IMR-90 (cell line): Measurements from ENCODE around the gene CDK15. TPM values are rescaled to one million over a fixed set of nuclear protein-coding genes. Genes with fewer than 3 reads are reported as not detected.

Experiments
- ATAC-seq: fragments of 200-7000 bp; cut with Tn5 transposase; 2 replicates; pipeline ENCODE4 v1.9.1; 2020; ENCODE audit warnings: low read depth, mild to moderate bottlenecking, moderate library complexity
- BruUV-seq: library from RNA; stranded (reverse); fragments of 400-500 nt; replicated peaks from 2 replicates; lab custom pipeline; 2021; lab: Mats Ljungman, UMichigan
- CTCF ChIA-PET: fragments of 300-600 bp; formaldehyde crosslinking; extraction: SDS; loops from one replicate; lab custom pipeline; 2021; ENCODE audit warnings: antibody characterized with exemption; lab: Yijun Ruan, JAX
- POLR2A ChIA-PET: fragments of 300-600 bp; sonication (Branson Sonifier 250); formaldehyde crosslinking; loops from one replicate; lab custom pipeline; 2022; ENCODE audit warnings: antibody characterized with exemption; ENCODE audit not compliant: unreplicated experiment; lab: Charles Lee
- DNase-seq: peaks from one replicate; pipeline ENCODE4 v3.0.0; 2013
- H2AFZ ChIP-seq: replicated peaks from 2 replicates; pipeline ENCODE3; 2013; ENCODE audit warnings: low read length, mild to moderate bottlenecking; ENCODE audit not compliant: poor library complexity
- H2AK5ac ChIP-seq: 2 replicates; pipeline ENCODE4 v1.6.1; 2013; ENCODE audit warnings: low read depth, low read length, inconsistent platforms
- H2AK9ac ChIP-seq: replicated peaks from 2 replicates; pipeline ENCODE3; 2013; ENCODE audit warnings: mild to moderate bottlenecking, low read depth, low read length, moderate library complexity; ENCODE audit not compliant: poor library complexity
- H2BK120ac ChIP-seq: 2 replicates; pipeline ENCODE4 v1.6.1; 2013; ENCODE audit warnings: low read depth, low read length, inconsistent platforms
- H2BK15ac ChIP-seq: 3 replicates; pipeline ENCODE4 v1.6.1; 2013; ENCODE audit warnings: low read depth, low read length, inconsistent platforms
- H2BK20ac ChIP-seq: 2 replicates; pipeline ENCODE4 v1.6.1; 2013; ENCODE audit warnings: low read depth, mild to moderate bottlenecking, inconsistent platforms, low read length, moderate library complexity
- H2BK5ac ChIP-seq: 2 replicates; pipeline ENCODE4 v1.6.1; 2013; ENCODE audit warnings: mild to moderate bottlenecking, low read depth, low read length, inconsistent platforms; ENCODE audit not compliant: poor library complexity, severe bottlenecking
- H3K14ac ChIP-seq: replicated peaks from 2 replicates; pipeline ENCODE4 v1.6.1; 2013; ENCODE audit warnings: low read depth, low read length, inconsistent platforms
- H3K18ac ChIP-seq: 2 replicates; pipeline ENCODE4 v1.6.1; 2013; ENCODE audit warnings: low read depth, low read length, control low read depth
- H3K23ac ChIP-seq: 2 replicates; pipeline ENCODE4 v1.6.1; 2013; ENCODE audit warnings: low read depth, low read length, inconsistent platforms
- H3K27ac ChIP-seq: 2 replicates; pipeline ENCODE4 v1.5.1; 2013; ENCODE audit warnings: mild to moderate bottlenecking, control low read depth, low read length; ENCODE audit not compliant: insufficient read depth
- H3K27me3 ChIP-seq: 2 replicates; pipeline ENCODE4 v1.6.1; 2013; ENCODE audit warnings: low read length; ENCODE audit not compliant: control insufficient read depth, insufficient read depth
- H3K36me3 ChIP-seq: 2 replicates; pipeline ENCODE4 v1.6.1; 2013; ENCODE audit warnings: low read length, mixed read lengths; ENCODE audit not compliant: control insufficient read depth, insufficient read depth
- H3K4ac ChIP-seq: 2 replicates; pipeline ENCODE4 v1.6.1; 2013; ENCODE audit warnings: low read depth, low read length, inconsistent platforms
- H3K4me1 ChIP-seq: 2 replicates; pipeline ENCODE4 v1.6.1; 2013; ENCODE audit warnings: low read length, mixed read lengths; ENCODE audit not compliant: control insufficient read depth, insufficient read depth
- H3K4me2 ChIP-seq: 2 replicates; pipeline ENCODE4 v1.6.1; 2013; ENCODE audit warnings: low read depth, mild to moderate bottlenecking, control low read depth, low read length, moderate library complexity
- H3K4me3 ChIP-seq: 2 replicates; pipeline ENCODE4 v1.5.1; 2013; ENCODE audit warnings: low read depth, mild to moderate bottlenecking, control low read depth, low read length, moderate library complexity; ENCODE audit not compliant: insufficient read depth
- H3K56ac ChIP-seq: 2 replicates; pipeline ENCODE4 v1.6.1; 2013; ENCODE audit warnings: low read length, inconsistent platforms; ENCODE audit not compliant: insufficient read depth; ENCODE audit errors: extremely low read depth
- H3K79me1 ChIP-seq, 2 experiments: 2 replicates each; pipeline ENCODE4 v1.6.1; 2013; ENCODE audit warnings: low read length in 2 of 2, inconsistent platforms in 1 of 2, low read depth in 1 of 2
- H3K9ac ChIP-seq: 2 replicates; pipeline ENCODE4 v1.6.1; 2013; ENCODE audit warnings: low read depth, low read length, control low read depth
- H3K9me1 ChIP-seq: 2 replicates; pipeline ENCODE4 v1.6.1; 2013; ENCODE audit warnings: low read length, inconsistent platforms; ENCODE audit not compliant: insufficient read depth
- H3K9me3 ChIP-seq: 2 replicates; pipeline ENCODE4 v1.6.1; 2013; ENCODE audit warnings: low read length; ENCODE audit not compliant: control insufficient read depth, insufficient read depth
- H4K20me1 ChIP-seq: 2 replicates; pipeline ENCODE4 v1.6.1; 2013; ENCODE audit warnings: low read length, inconsistent platforms; ENCODE audit not compliant: insufficient read depth
- H4K5ac ChIP-seq: 2 replicates; pipeline ENCODE4 v1.6.1; 2013; ENCODE audit warnings: mild to moderate bottlenecking, low read depth, low read length, control low read depth
- H4K8ac ChIP-seq, 2 experiments: 2 replicates each; pipeline ENCODE4 v1.6.1; 2013; ENCODE audit warnings: low read depth in 2 of 2, low read length in 2 of 2, control low read depth in 1 of 2, inconsistent platforms in 1 of 2
- H4K91ac ChIP-seq: 2 replicates; pipeline ENCODE4 v1.6.1; 2013; ENCODE audit warnings: low read depth, low read length, inconsistent platforms; ENCODE audit not compliant: insufficient read depth
- BHLHE40 ChIP-seq: fragments of 150-350 bp; IDR thresholded peaks from 2 replicates; pipeline ENCODE4 v1.6.1; 2016; ENCODE audit warnings: mild to moderate bottlenecking, low read depth, low read length
- CEBPB ChIP-seq: IDR thresholded peaks from 2 replicates; pipeline ENCODE4 v1.6.1; 2012; ENCODE audit warnings: low read depth, low read length, improper control_type of control experiment
- CHD1 ChIP-seq: IDR thresholded peaks from 2 replicates; pipeline ENCODE4 v1.6.1; 2012; ENCODE audit warnings: low read depth, low read length, improper control_type of control experiment
- CTCF ChIP-seq: conservative IDR thresholded peaks from 2 replicates; pipeline ENCODE4 v1.5.1; 2012; ENCODE audit warnings: mild to moderate bottlenecking, low read depth, low read length, improper control_type of control experiment
- ELK1 ChIP-seq: fragments of 150-350 bp; IDR thresholded peaks from 2 replicates; pipeline ENCODE4 v1.6.1; 2016; ENCODE audit warnings: low read depth, mild to moderate bottlenecking, low read length, moderate library complexity, borderline replicate concordance
- FOS ChIP-seq: fragments of 150-350 bp; IDR thresholded peaks from 2 replicates; pipeline ENCODE4 v1.6.1; 2016; ENCODE audit warnings: low read depth, low read length
- MAFK ChIP-seq: IDR thresholded peaks from 2 replicates; pipeline ENCODE4 v1.6.1; 2012; ENCODE audit warnings: low read depth, low read length, improper control_type of control experiment
- MAZ ChIP-seq: IDR thresholded peaks from 2 replicates; pipeline ENCODE4 v1.6.1; 2012; ENCODE audit warnings: low read depth, mild to moderate bottlenecking, low read length, improper control_type of control experiment, moderate library complexity, borderline replicate concordance
- MXI1 ChIP-seq: IDR thresholded peaks from 2 replicates; pipeline ENCODE4 v1.6.1; 2012; ENCODE audit warnings: low read depth, mild to moderate bottlenecking, low read length, moderate library complexity, borderline replicate concordance
- NFE2L2 ChIP-seq: fragments of 150-350 bp; IDR thresholded peaks from 2 replicates; pipeline ENCODE4 v1.6.1; 2016; ENCODE audit warnings: low read depth, mild to moderate bottlenecking, low read length
- POLR2A ChIP-seq: IDR thresholded peaks from 2 replicates; pipeline ENCODE4 v1.6.1; 2012; ENCODE audit warnings: mild to moderate bottlenecking, low read depth, low read length
- RAD21 ChIP-seq: IDR thresholded peaks from 2 replicates; pipeline ENCODE4 v1.6.1; 2012; ENCODE audit warnings: low read length, improper control_type of control experiment
- RCOR1 ChIP-seq: IDR thresholded peaks from 2 replicates; pipeline ENCODE4 v1.6.1; 2012; ENCODE audit warnings: mild to moderate bottlenecking, low read length, improper control_type of control experiment; ENCODE audit not compliant: insufficient replicate concordance
- RFX5 ChIP-seq: IDR thresholded peaks from 2 replicates; pipeline ENCODE4 v1.8.0; 2012; ENCODE audit warnings: low read depth, mild to moderate bottlenecking, low read length, moderate library complexity
- SMC3 ChIP-seq: fragments of 150-350 bp; IDR thresholded peaks from 2 replicates; pipeline ENCODE4 v1.6.1; 2016; ENCODE audit warnings: low read depth, mild to moderate bottlenecking, antibody characterized with exemption, low read length, moderate library complexity
- USF2 ChIP-seq: fragments of 150-350 bp; IDR thresholded peaks from 2 replicates; pipeline ENCODE4 v1.6.1; 2017; ENCODE audit warnings: mild to moderate bottlenecking, antibody characterized with exemption, low read length, low read depth
- WGBS, 2 experiments: methylation state at CpG; one replicate each; pipeline versions ENCODE4 v1.1.5 to v1.1.7; 2013; ENCODE audit warnings: missing lambda C conversion rate in 2 of 2; ENCODE audit not compliant: insufficient read length in 1 of 2; ENCODE audit errors: extremely low coverage in 2 of 2; 5-methylcytosine and 5-hydroxymethylcytosine counted together
- dilution Hi-C: fragments of 300-500 bp; cut with HindIII; formaldehyde crosslinking; loops from one replicate; pipeline ENCODE4 v1.14.3; 2018; ENCODE audit warnings: low sequenced_read_pairs; ENCODE audit not compliant: unreplicated experiment
- in situ Hi-C: fragments of 300-500 bp; cut with MboI; formaldehyde crosslinking; loops from 3 replicates; pipeline ENCODE4 v1.14.3; 2019; ENCODE audit warnings: low sequenced_read_pairs, inconsistent platforms, mixed read lengths
- intact Hi-C: fragments of 100-400 bp; cut with micrococcal nuclease; formaldehyde crosslinking; loops from 2 replicates; pipeline ENCODE4 v1.10.0; 2022
- polyA plus RNA-seq, 3 experiments: library from polyadenylated mRNA; depleted of rRNA; stranded (reverse); fragments of >200 nt; gene quantifications; 2 replicates each; pipeline ENCODE4 v1.2.3, GENCODE V29; 2012; ENCODE audit warnings: low replicate concordance in 1 of 3
- total RNA-seq: library from RNA; depleted of rRNA; stranded (reverse); fragments of >200 nt; gene quantifications from 2 replicates; pipeline ENCODE4 v1.2.3, GENCODE V29; 2012

Gene CDK15
- total and polyA plus RNA-seq, 2 of the 4 experiments (the other 2 are of a cell fraction) = 16.1 to 33.0 TPM

- Histone ChIP-seq H3K18ac (no peak overlapping the region; the same call in 1 of the 2 replicates), H3K36me3 (no peaks in the 10 kb centered on the region), H3K9me1 (0 out of 2 replicates have a peak, but pooled peaks cover 11% of the 10 kb centered on the region), H3K4me3 (no peak overlapping the region), H3K14ac (no peak overlapping the region), H3K4me1 (peaks cover 8% of the 10 kb centered on the region), H2AK5ac (peak overlapping the region; percentile 5; the same call in 1 of the 2 replicates), H4K8ac (no peak overlapping the region), H3K79me1 (no peaks in the 10 kb centered on the region), H3K9ac (no peak overlapping the region), H3K4me2 (no peak overlapping the region), H4K91ac (no peak overlapping the region), H3K27me3 (no peaks in the 10 kb centered on the region), H2AFZ (peak overlapping the region; percentile 1), H4K5ac (no peak overlapping the region), H3K23ac (0 out of 2 replicates have a peak overlapping the region, but pooled peaks have one; percentile 4), H2BK120ac (no peak overlapping the region), H2AK9ac (no peak overlapping the region), H3K4ac (no peak overlapping the region), H3K27ac (no peak overlapping the region), H2BK15ac (no peak overlapping the region), H2BK5ac (no peak overlapping the region), H4K20me1 (no peaks in the 10 kb centered on the region), H3K9me3 (peaks cover 2% of the 10 kb centered on the region; the same call in 1 of the 2 replicates), H2BK20ac (no peak overlapping the region), H3K56ac (no peak overlapping the region)
- ChIA-PET POLR2A (no interaction called here), CTCF (no interaction called here)
- no CpG with 5 or more reads among the region's 3 CpGs for WGBS, 2 experiments
- ATAC-seq (no peak), DNase-seq (no peak)
- intact Hi-C loops (no loop called here), in situ Hi-C loops (no loop called here), dilution Hi-C loops (no loop called here)
- BruUV-seq = no TSS peak
- no peak for TF ChIP-seq CHD1
- TF ChIP-seq FOS = no peak
- no peak for TF ChIP-seq CEBPB
- TF ChIP-seq POLR2A = no peak
- TF ChIP-seq RFX5 = no peak
- no peak for TF ChIP-seq MAFK
- TF ChIP-seq MXI1 = no peak
- TF ChIP-seq SMC3 = no peak
- no peak for TF ChIP-seq RAD21
- TF ChIP-seq ELK1 = no peak
- TF ChIP-seq USF2 = no peak
- no peak for TF ChIP-seq NFE2L2
- no peak for TF ChIP-seq BHLHE40
- TF ChIP-seq RCOR1 = no peak
- no peak for TF ChIP-seq MAZ
- no peak for TF ChIP-seq CTCF
Measured at GRCh38 chr2:201932511-201932910, 126.2 kb downstream of the CDK15 start.
